Measurements from ENCODE around the gene IL22RA1. TPM values are rescaled to one million over a fixed set of nuclear protein-coding genes. Genes with fewer than 3 reads are reported as not detected.

The IL22RA1 gene
- total RNA-seq, 1 experiment from 2014 or later, result 1.2 TPM

DNA sequence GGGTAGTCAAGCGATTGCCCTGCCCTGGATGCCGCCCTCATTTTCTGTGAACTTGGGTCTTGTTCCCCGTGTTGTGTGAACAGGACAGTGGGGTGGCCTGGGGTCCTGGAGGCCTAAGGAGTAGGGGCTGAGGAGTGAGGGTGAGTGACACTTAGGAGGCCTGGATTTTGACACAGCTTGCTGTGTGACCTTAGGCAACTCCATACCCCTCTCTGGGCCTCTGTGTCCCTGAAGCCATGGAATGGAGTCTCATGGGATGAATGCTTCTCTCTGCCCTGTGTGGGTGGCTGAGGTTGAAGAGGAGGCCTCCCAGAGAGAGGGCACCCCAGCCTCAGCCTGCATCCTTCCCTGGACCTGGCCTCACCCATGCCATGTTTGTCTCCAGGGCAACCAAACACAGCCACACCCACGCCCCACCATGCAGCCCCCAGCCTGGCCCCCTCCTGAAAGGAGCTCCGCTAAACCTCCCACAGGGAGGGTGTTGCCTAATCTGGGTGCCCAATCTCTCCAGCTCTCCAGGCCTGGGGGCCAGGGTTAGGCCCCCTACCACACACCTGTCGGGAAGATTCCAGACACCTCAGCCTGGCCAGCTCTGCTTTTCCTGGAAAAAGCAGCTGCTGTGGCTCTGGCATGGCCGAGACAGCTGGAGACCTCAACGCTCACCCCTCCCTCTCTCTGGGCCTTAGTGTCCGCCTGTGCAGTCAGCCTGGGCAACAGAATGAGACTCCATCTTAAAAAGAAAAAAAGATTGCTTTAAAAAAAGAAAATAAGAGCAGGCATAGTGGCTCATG is 40.9 kb downstream of the IL22RA1 start:
- no peaks in the 10 kb centered on the region for H3K27me3 ChIP-seq (ENCODE audit: low read length)
- H4K20me1 ChIP-seq (ENCODE audit: low read length), result no peaks in the 10 kb centered on the region
- no peak overlapping the region for H3K27ac ChIP-seq (ENCODE audit: low read length)
- H3K4me2 ChIP-seq (ENCODE audit: low read length), result no peak overlapping the region
- DNase-seq (no peak), ATAC-seq (no peak)
- H3K9me3 ChIP-seq (ENCODE audit: low read length), result no peaks in the 10 kb centered on the region
- H3K79me2 ChIP-seq (ENCODE audit: low read length), result no peaks in the 10 kb centered on the region
- no peaks in the 10 kb centered on the region for H3K9me2 ChIP-seq (replicated peaks; ENCODE audit: low read length)
- H3K36me3 ChIP-seq (ENCODE audit: low read depth, low read length), result no peaks in the 10 kb centered on the region
- BruUV-seq (replicated peaks), result no TSS peak
- H3K4me3 ChIP-seq (ENCODE audit: low read length), result no peak overlapping the region
- H3K4me1 ChIP-seq (ENCODE audit: insufficient read depth, low read length), result no peaks in the 10 kb centered on the region
- intact Hi-C loops (cut with micrococcal nuclease), result no loop called here
- no peaks in the 10 kb centered on the region for H3F3A ChIP-seq (ENCODE audit: low read length, unreplicated experiment)
- POLR2A ChIA-PET (ENCODE audit: unreplicated experiment), result no interaction called here
- H2AFZ ChIP-seq (ENCODE audit: low read length), result no peak overlapping the region
- no peak for TF ChIP-seq EZH2phosphoT487 (IDR thresholded peaks at IDR 0.05; ENCODE audit: borderline replicate concordance, low read length)
- TF ChIP-seq, protein P1, sequence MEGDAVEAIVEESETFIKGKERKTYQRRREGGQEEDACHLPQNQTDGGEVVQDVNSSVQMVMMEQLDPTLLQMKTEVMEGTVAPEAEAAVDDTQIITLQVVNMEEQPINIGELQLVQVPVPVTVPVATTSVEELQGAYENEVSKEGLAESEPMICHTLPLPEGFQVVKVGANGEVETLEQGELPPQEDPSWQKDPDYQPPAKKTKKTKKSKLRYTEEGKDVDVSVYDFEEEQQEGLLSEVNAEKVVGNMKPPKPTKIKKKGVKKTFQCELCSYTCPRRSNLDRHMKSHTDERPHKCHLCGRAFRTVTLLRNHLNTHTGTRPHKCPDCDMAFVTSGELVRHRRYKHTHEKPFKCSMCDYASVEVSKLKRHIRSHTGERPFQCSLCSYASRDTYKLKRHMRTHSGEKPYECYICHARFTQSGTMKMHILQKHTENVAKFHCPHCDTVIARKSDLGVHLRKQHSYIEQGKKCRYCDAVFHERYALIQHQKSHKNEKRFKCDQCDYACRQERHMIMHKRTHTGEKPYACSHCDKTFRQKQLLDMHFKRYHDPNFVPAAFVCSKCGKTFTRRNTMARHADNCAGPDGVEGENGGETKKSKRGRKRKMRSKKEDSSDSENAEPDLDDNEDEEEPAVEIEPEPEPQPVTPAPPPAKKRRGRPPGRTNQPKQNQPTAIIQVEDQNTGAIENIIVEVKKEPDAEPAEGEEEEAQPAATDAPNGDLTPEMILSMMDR (conservative IDR thresholded peaks at IDR 0.05; ENCODE audit: low read depth, low read length), result no peak
- TF ChIP-seq EZH2 (IDR thresholded peaks at IDR 0.05; ENCODE audit: low read length, unreplicated experiment), result no peak
- no peak overlapping the region for H3K9ac ChIP-seq (ENCODE audit: low read length)
- CTCF ChIA-PET, result no interaction called here

DNA sequence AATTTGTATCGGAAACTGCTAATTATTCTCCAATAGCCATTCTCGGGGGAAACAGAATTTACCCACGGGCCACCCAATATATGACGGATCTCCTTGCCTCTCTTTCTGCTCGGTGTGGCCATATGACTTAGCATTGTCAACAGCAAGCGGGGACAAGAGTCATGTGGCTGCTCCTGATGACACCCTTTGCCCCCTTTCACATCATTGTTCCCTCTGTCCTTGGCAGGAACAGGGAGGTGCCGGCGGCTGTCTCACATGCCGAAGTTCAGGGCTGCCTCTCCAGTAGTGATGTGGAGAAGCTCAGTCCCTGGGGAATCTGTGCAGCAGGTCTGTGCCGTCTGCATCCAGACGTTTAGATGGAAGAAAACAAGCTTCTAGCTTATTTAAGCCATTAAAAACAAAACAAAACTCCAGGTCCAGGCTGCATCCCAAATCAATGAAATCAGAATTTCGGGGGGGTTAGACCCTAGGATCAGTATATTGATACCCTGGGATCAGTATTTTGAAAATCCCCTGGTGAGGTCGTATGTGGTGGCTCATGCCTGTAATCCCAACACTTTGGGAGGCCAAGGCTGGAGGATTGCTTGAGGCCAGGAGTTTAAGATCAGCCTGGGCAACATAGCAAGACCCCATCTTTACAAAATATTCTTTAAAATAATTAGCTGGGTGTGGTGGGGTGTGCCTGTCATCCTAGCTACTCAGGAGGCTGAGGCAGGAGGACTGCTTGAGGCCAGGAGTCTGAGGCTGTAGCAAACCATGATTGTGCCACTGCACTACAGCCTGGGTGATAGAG is 41.8 kb downstream of the IL22RA1 start:
- H3K4me3 ChIP-seq (ENCODE audit: low read length), result no peak overlapping the region
- no peak overlapping the region for H3K9ac ChIP-seq (ENCODE audit: low read length)
- H3K4me2 ChIP-seq (ENCODE audit: low read length), result no peak overlapping the region
- H4K20me1 ChIP-seq (ENCODE audit: low read length), result no peaks in the 10 kb centered on the region
- DNase-seq, result no peak
- BruUV-seq (replicated peaks), result no TSS peak
- no peaks in the 10 kb centered on the region for H3K79me2 ChIP-seq (ENCODE audit: low read length)
- H3K9me2 ChIP-seq (replicated peaks; ENCODE audit: low read length), result no peaks in the 10 kb centered on the region
- CTCF ChIA-PET, result no interaction called here
- H2AFZ ChIP-seq (ENCODE audit: low read length), result no peak overlapping the region
- POLR2A ChIA-PET (ENCODE audit: unreplicated experiment), result no interaction called here
- no peaks in the 10 kb centered on the region for H3K4me1 ChIP-seq (ENCODE audit: insufficient read depth, low read length)
- no peaks in the 10 kb centered on the region for H3K9me3 ChIP-seq (ENCODE audit: low read length)
- no peak for ATAC-seq
- no peaks in the 10 kb centered on the region for H3K36me3 ChIP-seq (ENCODE audit: low read depth, low read length)
- H3F3A ChIP-seq (ENCODE audit: low read length, unreplicated experiment), result no peaks in the 10 kb centered on the region
- intact Hi-C loops (cut with micrococcal nuclease), result no loop called here
- H3K27ac ChIP-seq (ENCODE audit: low read length), result no peak overlapping the region
- no peaks in the 10 kb centered on the region for H3K27me3 ChIP-seq (ENCODE audit: low read length)
- TF ChIP-seq EZH2 (IDR thresholded peaks at IDR 0.05; ENCODE audit: low read length, unreplicated experiment) (no peak), EZH2phosphoT487 (IDR thresholded peaks at IDR 0.05; ENCODE audit: borderline replicate concordance, low read length) (no peak)
- TF ChIP-seq, protein P1 (conservative IDR thresholded peaks at IDR 0.05; ENCODE audit: low read depth, low read length), result no peak

Measured in PC-3 (cell line).